HepG2 (cell line): ENCODE results near the gene RRN3. TPM values are rescaled to one million over a fixed set of nuclear protein-coding genes. Genes with fewer than 3 reads are reported as not detected.
"Not testable (repeated sequence)": the region's sequence is repeated elsewhere in the genome, so short reads cannot be mapped to it uniquely, and the experiment has no call there.

Experiments
- ATAC-seq: fragments of 200-7000 bp; cut with Tn5 transposase; 3 replicates; pipeline ENCODE4 v1.9.1; 2020; ENCODE audit warnings: mild to moderate bottlenecking, moderate library complexity
- BruUV-seq: library from RNA; stranded (reverse); fragments of 400-500 nt; replicated peaks from 2 replicates; lab custom pipeline; 2021; lab: Mats Ljungman, UMichigan
- CTCF ChIA-PET: fragments of 300-600 bp; formaldehyde crosslinking; extraction: SDS; loops from one replicate; lab custom pipeline; 2021; ENCODE audit warnings: low total read pairs, inconsistent platforms, low intra/inter-chr PET ratio; lab: Yijun Ruan, JAX
- POLR2A ChIA-PET: fragments of 350-600 bp; sonication (Branson Sonifier 250); formaldehyde crosslinking; loops from one replicate; lab custom pipeline; 2020; ENCODE audit warnings: antibody characterized with exemption, inconsistent platforms; lab: Yijun Ruan, JAX
- DNase-seq: peaks from one replicate; pipeline ENCODE4 v3.0.0-alpha.2; 2015; ENCODE audit warnings: low spot score
- FAIRE-seq: peaks from 3 replicates; lab custom pipeline; 2011; peaks lifted over from hg19 to GRCh38; lab: Jason Lieb, UNC
- H2AFZ ChIP-seq: one replicate; pipeline ENCODE4 v1.6.1; 2011; ENCODE audit warnings: low read length, inconsistent platforms
- H3K27ac ChIP-seq: fragments of 300-600 bp; 3 replicates; pipeline ENCODE4 v1.8.0; 2011; ENCODE audit warnings: mixed run types, mild to moderate bottlenecking, mixed read lengths, low read length, inconsistent platforms; ENCODE audit not compliant: insufficient read depth; ENCODE audit errors: extremely low read length
- H3K27me3 ChIP-seq, 2 experiments: fragments of 200-600 bp in 1 of 2; 2 replicates in 1 of 2; 3 replicates in 1 of 2; pipeline versions ENCODE4 v1.6.0 to v1.8.0; 2011; ENCODE audit warnings: low read length in 2 of 2, mild to moderate bottlenecking in 2 of 2, moderate library complexity in 2 of 2, inconsistent platforms in 1 of 2; ENCODE audit not compliant: insufficient read depth in 2 of 2, control insufficient read depth in 1 of 2
- H3K36me3 ChIP-seq, 2 experiments: fragments of 200-600 bp in 1 of 2; replicated peaks in 1 of 2; 2 replicates in 1 of 2; 3 replicates in 1 of 2; pipeline versions ENCODE4 v1.5.1 to v1.8.0; 2011; ENCODE audit warnings: low read length in 2 of 2, inconsistent platforms in 1 of 2; ENCODE audit not compliant: insufficient read depth in 2 of 2, control insufficient read depth in 1 of 2
- H3K4me1 ChIP-seq: 2 replicates; pipeline ENCODE4 v1.5.1; 2012; ENCODE audit warnings: low read length, inconsistent platforms; ENCODE audit not compliant: insufficient read depth
- H3K4me2 ChIP-seq: 2 replicates; pipeline ENCODE4 v1.6.0; 2011; ENCODE audit warnings: low read depth, low read length, inconsistent platforms
- H3K4me3 ChIP-seq, 3 experiments: fragments of 200-600 bp in 1 of 3; sonication (generic), shearing (Covaris generic) in 1 of 3; replicated peaks in 1 of 3; 2 replicates each; pipeline ENCODE4 v1.5.1; 2011 to 2016; ENCODE audit warnings: low read length in 3 of 3, inconsistent platforms in 2 of 3, low read depth in 2 of 3, mild to moderate bottlenecking in 2 of 3, control low read depth in 1 of 3, mixed read lengths in 1 of 3; ENCODE audit not compliant: insufficient read depth in 1 of 3
- H3K79me2 ChIP-seq: one replicate; pipeline ENCODE4 v1.6.1; 2011; ENCODE audit warnings: low read length, inconsistent platforms; ENCODE audit not compliant: insufficient read depth
- H3K9ac ChIP-seq: 2 replicates; pipeline ENCODE4 v1.6.0; 2011; ENCODE audit warnings: mild to moderate bottlenecking, low read depth, low read length, inconsistent platforms; ENCODE audit not compliant: insufficient read depth
- H3K9me3 ChIP-seq: 2 replicates; pipeline ENCODE4 v1.5.1; 2012; ENCODE audit warnings: mild to moderate bottlenecking, low read length
- H4K20me1 ChIP-seq: 2 replicates; pipeline ENCODE4 v1.6.0; 2011; ENCODE audit warnings: inconsistent platforms, mild to moderate bottlenecking, low read length, moderate library complexity; ENCODE audit not compliant: insufficient read depth
- IRF1 ChIP-seq: sonication (generic); formaldehyde crosslinking; IDR thresholded peaks from 2 replicates; pipeline ENCODE4 v1.4.0; 2020; ENCODE audit warnings: low read depth, mild to moderate bottlenecking, missing genetic modification reagents
- POLR2A ChIP-seq, 2 experiments: IDR thresholded peaks; 2 replicates each; pipeline ENCODE4 v1.6.1; 2011; ENCODE audit warnings: low read depth in 2 of 2, low read length in 2 of 2, mild to moderate bottlenecking in 1 of 2, moderate library complexity in 1 of 2; ENCODE audit not compliant: insufficient read depth in 1 of 2
- ZNF143 ChIP-seq: sonication (generic); formaldehyde crosslinking; IDR thresholded peaks from 2 replicates; pipeline ENCODE4 v1.4.0; 2020; ENCODE audit warnings: missing genetic modification reagents
- WGBS: methylation state at CpG from one replicate; pipeline ENCODE4 v1.1.6; 2017; ENCODE audit warnings: low lambda C conversion rate; 5-methylcytosine and 5-hydroxymethylcytosine counted together
- in situ Hi-C: cut with HindIII; loops from 2 replicates; pipeline ENCODE4 v1.10.0; 2017; ENCODE audit warnings: low pct_unique_long_range_greater_than_20kb; ENCODE audit not compliant: extremely low pct_ligation_motif_present
- intact Hi-C: fragments of 100-400 bp; cut with micrococcal nuclease; formaldehyde crosslinking; loops from one replicate; pipeline ENCODE4 v1.10.0; 2022; ENCODE audit not compliant: unreplicated experiment
- polyA plus RNA-seq, 8 experiments: library from polyadenylated mRNA; depleted of rRNA in 3 of 8; stranded (reverse) in 7 of 8; unstranded in 1 of 8; fragments of >200 nt; fragmentation: Illumina TruSeq in 4 of 8; extraction: Trizol in 4 of 8; gene quantifications; 2 replicates each; pipeline versions ENCODE4 v1.2.1 to v1.2.3, GENCODE V29; 2011 to 2016; ENCODE audit warnings: low read depth in 4 of 8, missing spikeins in 1 of 8, mixed read lengths in 1 of 8; ENCODE audit not compliant: insufficient read depth in 1 of 8
- total RNA-seq, 5 experiments: library from RNA; depleted of rRNA; stranded (reverse); fragments of >200 nt; fragmentation: Illumina TruSeq; extraction: Trizol; gene quantifications; 2 replicates each; pipeline ENCODE4 v1.2.3, GENCODE V29; 2016; ENCODE audit warnings: low read depth in 1 of 5

Gene RRN3
- total and polyA plus RNA-seq, 2 of the 13 experiments (the other 11 are each of a cell fraction or from before 2014, with no cell fraction given), result 45.8 to 67.0 TPM

- no peak overlapping the region for H3K27ac ChIP-seq
Observed at GRCh38 chr16:15031179-15031578, 62.9 kb downstream of the RRN3 start.

GRCh38 chr16:15029749-15030148 lies 64.3 kb downstream of the RRN3 start:
- H3K79me2 ChIP-seq, H3K4me3 ChIP-seq, H4K20me1 ChIP-seq, intact Hi-C loops, POLR2A ChIA-PET, H3K4me2 ChIP-seq, ATAC-seq, H3K4me1 ChIP-seq, H3K9ac ChIP-seq, FAIRE-seq, H3K9me3 ChIP-seq, H3K27ac ChIP-seq, DNase-seq, in situ Hi-C loops, CTCF ChIA-PET, BruUV-seq, H2AFZ ChIP-seq, H3K27me3 ChIP-seq: not testable (repeated sequence)
- H3K36me3 ChIP-seq, result peaks cover 45 to 80% of the 10 kb centered on the region in 2 experiments
- 99% methylated on average over 4 of the region's 6 CpGs for WGBS

More at GRCh38 chr16:15031179-15031578, 62.9 kb downstream of the RRN3 start:
- Histone ChIP-seq H3K4me3 (no peak overlapping the region), H3K4me2 (no peak overlapping the region), H4K20me1 (no peaks in the 10 kb centered on the region), H3K36me3 (peaks cover 56 to 85% of the 10 kb centered on the region in 2 experiments), H3K9ac (no peak overlapping the region), H2AFZ (no peak overlapping the region), H3K27me3 (no peaks in the 10 kb centered on the region), H3K79me2 (no peaks in the 10 kb centered on the region), H3K9me3 (no peaks in the 10 kb centered on the region), H3K4me1 (no peaks in the 10 kb centered on the region)
- TF ChIP-seq ZNF143 (CRISPR knock-in tag) (0 out of 2 replicates have a peak, but pooled peaks have one; percentile 16), POLR2A (IDR thresholded peaks at IDR 0.05; ENCODE audit: insufficient read depth in 1 of 2, low read depth in 2 of 2, low read length in 2 of 2) (0 out of 4 replicates have a peak, but pooled peaks of 1 of the 2 experiments have one; percentile 28), IRF1 (CRISPR knock-in tag) (no peak)
- no peak for FAIRE-seq
- DNase-seq, result no peak
- WGBS, result 97% methylated on average over 2 of the region's 2 CpGs
- in situ Hi-C loops, result no loop called here
- CTCF ChIA-PET, result no interaction called here
- no peak for ATAC-seq
- BruUV-seq, result no TSS peak
- POLR2A ChIA-PET, result no interaction called here
- intact Hi-C loops, result no loop called here

- in situ Hi-C loops, FAIRE-seq, H3K27ac ChIP-seq: not testable (repeated sequence)
Observed at GRCh38 chr16:15028801-15029698, 65.0 kb downstream of the RRN3 start.

More at GRCh38 chr16:15028801-15029698, 65.0 kb downstream of the RRN3 start:
- H2AFZ ChIP-seq, H3K4me2 ChIP-seq, DNase-seq, CTCF ChIA-PET, H3K4me1 ChIP-seq, ATAC-seq, H3K9me3 ChIP-seq, H3K27me3 ChIP-seq, H3K79me2 ChIP-seq, H3K4me3 ChIP-seq, H3K9ac ChIP-seq, POLR2A ChIA-PET, H4K20me1 ChIP-seq, intact Hi-C loops, BruUV-seq: not testable (repeated sequence)
- WGBS, result 97% methylated on average over 27 of the region's 27 CpGs
- H3K36me3 ChIP-seq, result peaks cover 39 to 80% of the 10 kb centered on the region in 2 experiments
